ENCODE data around the gene SUPT3H. TPM values are rescaled to one million over a fixed set of nuclear protein-coding genes. Genes with fewer than 3 reads are reported as not detected.
A peak's percentile ranks its signal among the peaks of the same experiment; 100 is the strongest.

Gene SUPT3H
- total RNA-seq, 1 experiment from 2014 or later, result 12.7 TPM

DNA sequence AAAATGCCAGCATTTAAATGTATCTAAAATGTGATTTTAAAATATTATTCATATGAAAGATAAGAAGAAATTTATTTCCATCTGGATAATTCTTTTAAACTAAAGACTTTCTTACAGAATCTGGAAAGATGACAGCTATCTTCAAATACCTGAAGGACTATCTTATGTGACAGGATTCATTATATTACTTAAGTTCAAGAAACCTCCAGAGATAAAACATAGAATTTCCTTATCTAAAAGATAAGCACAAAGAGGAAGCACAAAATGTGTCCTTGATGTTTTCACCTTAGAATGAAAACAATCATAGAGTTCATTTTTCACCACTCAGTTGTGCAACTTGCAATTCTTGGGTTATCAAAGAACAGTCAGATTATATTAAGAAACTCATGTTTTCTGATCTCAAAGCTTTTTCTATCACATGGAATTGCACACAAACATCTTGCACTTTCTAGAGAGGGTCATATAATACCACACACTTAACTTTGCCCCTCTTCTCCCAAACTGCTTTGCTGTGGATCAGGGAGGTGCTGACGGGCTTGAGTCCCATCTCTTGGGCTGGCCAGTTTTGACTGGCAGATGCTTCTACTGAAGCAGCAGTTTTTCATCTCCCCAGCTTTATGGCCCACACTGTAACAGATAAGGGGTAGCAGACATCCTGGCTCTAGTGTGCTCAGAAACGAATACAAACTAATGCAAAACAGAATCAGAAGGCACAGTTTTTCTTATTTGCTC is 522.9 kb downstream of the SUPT3H start:
- no peak overlapping the region for H3K4me3 Mint-ChIP-seq (ENCODE audit: unreplicated experiment)
- intact Hi-C loops (cut with micrococcal nuclease), result loop anchor here (10.0 kb wide), 1 partner anchor 560 kb away; no protein-coding TSS in a partner anchor
- H3K9me3 Mint-ChIP-seq (ENCODE audit: unreplicated experiment), result no peaks in the 10 kb centered on the region
- peaks cover 15% of the 10 kb centered on the region for H3K4me1 Mint-ChIP-seq (ENCODE audit: insufficient read depth, unreplicated experiment)
- BruUV-seq (replicated peaks), result no TSS peak
- H3K27ac Mint-ChIP-seq (ENCODE audit: low read depth, unreplicated experiment), result no peak overlapping the region
- no peaks in the 10 kb centered on the region for H3K36me3 Mint-ChIP-seq (ENCODE audit: insufficient read depth, unreplicated experiment)
- no peaks in the 10 kb centered on the region for H3K27me3 Mint-ChIP-seq (ENCODE audit: insufficient read depth, unreplicated experiment)
- CTCF ChIA-PET, result interaction anchor here (0.6 to 1.0 kb wide), 3 partner anchors 305 to 860 kb away, joined by 3 to 4 read pairs (median 3); no protein-coding TSS in a partner anchor
- POLR2A ChIA-PET, result no interaction called here
- TF ChIP-seq CTCF (IDR thresholded peaks at IDR 0.05; ENCODE audit: unreplicated experiment), result no peak
- DNase-seq (ENCODE audit: unreplicated experiment), result no peak

GRCh38 chr6:44851176-44851575 is 526.6 kb downstream of the SUPT3H start:
- Mint-ChIP-seq H3K27me3 (ENCODE audit: insufficient read depth, unreplicated experiment) (no peaks in the 10 kb centered on the region), H3K36me3 (ENCODE audit: insufficient read depth, unreplicated experiment) (no peaks in the 10 kb centered on the region), H3K4me1 (ENCODE audit: insufficient read depth, unreplicated experiment) (peaks cover 15% of the 10 kb centered on the region), H3K27ac (ENCODE audit: low read depth, unreplicated experiment) (peak overlapping the region; percentile 63), H3K4me3 (ENCODE audit: unreplicated experiment) (no peak overlapping the region), H3K9me3 (ENCODE audit: unreplicated experiment) (no peaks in the 10 kb centered on the region)
- intact Hi-C loops (cut with micrococcal nuclease), result loop anchor here (10.0 kb wide), 1 partner anchor 564 kb away; no protein-coding TSS in a partner anchor
- DNase-seq (ENCODE audit: unreplicated experiment), result peak; percentile 34
- ChIA-PET CTCF (interaction anchor here (0.6 kb wide), 1 partner anchor 583 kb away, joined by 3 read pairs; no protein-coding TSS in a partner anchor), POLR2A (no interaction called here)
- no peak for TF ChIP-seq CTCF (IDR thresholded peaks at IDR 0.05; ENCODE audit: unreplicated experiment)
- no TSS peak for BruUV-seq (replicated peaks)

DNA sequence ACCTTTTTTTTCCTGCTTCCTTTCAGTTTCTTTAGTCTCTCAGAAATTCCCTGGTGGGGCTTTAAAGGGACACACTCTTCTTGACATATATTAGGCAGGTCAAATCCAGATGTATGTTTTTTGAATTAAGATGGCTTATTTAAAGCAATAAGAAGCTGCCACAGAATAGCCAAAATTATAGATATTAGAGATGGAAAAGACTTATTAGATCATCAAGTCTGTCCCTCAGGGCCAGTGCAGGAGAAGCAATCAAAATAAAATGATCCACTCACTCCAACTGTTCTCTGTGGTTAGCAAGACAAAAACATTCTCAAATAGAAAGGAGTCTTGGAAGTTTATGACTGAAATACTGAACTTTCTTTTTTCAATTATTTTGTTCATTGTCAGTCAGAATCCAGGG is 527.4 kb downstream of the SUPT3H start:
- intact Hi-C loops (cut with micrococcal nuclease), result loop anchor here (10.0 kb wide), 1 partner anchor 564 kb away; no protein-coding TSS in a partner anchor
- ChIA-PET CTCF (no interaction called here), POLR2A (no interaction called here)
- BruUV-seq (replicated peaks), result no TSS peak
- TF ChIP-seq CTCF (IDR thresholded peaks at IDR 0.05; ENCODE audit: unreplicated experiment), result no peak
- no peak for DNase-seq (ENCODE audit: unreplicated experiment)
- H3K4me3 Mint-ChIP-seq (ENCODE audit: unreplicated experiment), result no peak overlapping the region
- H3K27ac Mint-ChIP-seq (ENCODE audit: low read depth, unreplicated experiment), result no peak overlapping the region
- no peaks in the 10 kb centered on the region for H3K27me3 Mint-ChIP-seq (ENCODE audit: insufficient read depth, unreplicated experiment)
- H3K9me3 Mint-ChIP-seq (ENCODE audit: unreplicated experiment), result no peaks in the 10 kb centered on the region
- no peaks in the 10 kb centered on the region for H3K36me3 Mint-ChIP-seq (ENCODE audit: insufficient read depth, unreplicated experiment)
- peaks cover 7% of the 10 kb centered on the region for H3K4me1 Mint-ChIP-seq (ENCODE audit: insufficient read depth, unreplicated experiment)

DNA sequence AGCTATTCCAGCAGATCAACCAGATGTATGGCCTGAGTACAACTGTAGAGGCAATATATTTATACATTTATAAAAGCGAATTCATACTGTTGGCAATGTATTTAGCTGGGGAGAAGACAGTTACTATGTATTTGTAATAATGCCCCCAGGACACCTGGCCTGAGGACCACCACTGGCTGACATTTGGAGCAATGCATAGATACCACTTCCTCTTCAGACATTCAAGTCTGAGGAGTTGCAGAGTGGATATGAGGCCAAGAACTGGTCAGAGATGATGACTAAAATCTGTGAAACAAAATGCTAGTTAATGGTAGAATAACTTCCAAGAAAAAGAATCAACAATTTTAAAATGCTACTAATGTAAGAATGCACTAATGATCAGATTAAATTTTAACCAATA is 527.9 kb downstream of the SUPT3H start:
- no peaks in the 10 kb centered on the region for H3K9me3 Mint-ChIP-seq (ENCODE audit: unreplicated experiment)
- POLR2A ChIA-PET, result no interaction called here
- intact Hi-C loops (cut with micrococcal nuclease), result loop anchor here (10.0 kb wide), 1 partner anchor 565 kb away; no protein-coding TSS in a partner anchor
- peaks cover 7% of the 10 kb centered on the region for H3K4me1 Mint-ChIP-seq (ENCODE audit: insufficient read depth, unreplicated experiment)
- no peaks in the 10 kb centered on the region for H3K27me3 Mint-ChIP-seq (ENCODE audit: insufficient read depth, unreplicated experiment)
- no peak overlapping the region for H3K4me3 Mint-ChIP-seq (ENCODE audit: unreplicated experiment)
- no peak for DNase-seq (ENCODE audit: unreplicated experiment)
- BruUV-seq (replicated peaks), result no TSS peak
- CTCF ChIA-PET, result no interaction called here
- no peak for TF ChIP-seq CTCF (IDR thresholded peaks at IDR 0.05; ENCODE audit: unreplicated experiment)
- no peak overlapping the region for H3K27ac Mint-ChIP-seq (ENCODE audit: low read depth, unreplicated experiment)
- H3K36me3 Mint-ChIP-seq (ENCODE audit: insufficient read depth, unreplicated experiment), result no peaks in the 10 kb centered on the region

All from MCF 10A (cell line).